HCT116 (cell line): Measurements from ENCODE around the gene RAPGEF2. TPM values are rescaled to one million over a fixed set of nuclear protein-coding genes. Genes with fewer than 3 reads are reported as not detected.

Experiments
- ATAC-seq: fragments of 200-7000 bp; cut with Tn5 transposase; 2 replicates; pipeline ENCODE4 v1.9.1; 2020; ENCODE audit warnings: mild to moderate bottlenecking, moderate library complexity
- BruUV-seq: library from RNA; stranded (reverse); fragments of 400-500 nt; replicated peaks from 2 replicates; lab custom pipeline; 2021; lab: Mats Ljungman, UMichigan
- CTCF ChIA-PET: fragments of 300-600 bp; sonication (Branson Sonifier 250); formaldehyde crosslinking; loops from one replicate; lab custom pipeline; 2021; ENCODE audit warnings: antibody characterized with exemption; lab: Charles Lee
- POLR2A ChIA-PET: fragments of 300-600, 350-600 bp; sonication (Branson Sonifier 250); formaldehyde crosslinking; loops from one replicate; lab custom pipeline; 2021; ENCODE audit warnings: antibody characterized with exemption; lab: Charles Lee
- RAD21 ChIA-PET, 2 experiments: fragments of 300-600 bp; sonication (Branson Sonifier 250); formaldehyde crosslinking; loops; one replicate each; lab custom pipeline; 2023; ENCODE audit warnings: low total read pairs in 2 of 2; ENCODE audit not compliant: uncharacterized antibody in 2 of 2, unreplicated experiment in 2 of 2, low non-redundant PET in 1 of 2; lab: Charles Lee
- DNase-seq: peaks from one replicate; pipeline ENCODE4 v3.0.0-alpha.2; 2010; ENCODE audit warnings: low read depth, low spot score
- H2AFZ ChIP-seq: fragments of 200-600 bp; shearing (Covaris generic), sonication (generic); 2 replicates; pipeline ENCODE4 v1.6.1; 2017; ENCODE audit warnings: low read depth, mixed run types, mixed read lengths, antibody characterized with exemption, low read length; ENCODE audit not compliant: poor library complexity, severe bottlenecking
- H3K27ac ChIP-seq: 2 replicates; pipeline ENCODE4 v1.5.1; 2012; ENCODE audit warnings: low read depth, low read length
- H3K27me3 ChIP-seq: fragments of 200-600 bp; sonication (generic); 2 replicates; pipeline ENCODE4 v1.6.1; 2016; ENCODE audit warnings: mixed run types, low read length, mixed read lengths; ENCODE audit not compliant: insufficient read depth
- H3K36me3 ChIP-seq, 2 experiments: fragments of 200-500 bp in 1 of 2; fragments of 200-600 bp in 1 of 2; sonication (Bioruptor generic) in 1 of 2; sonication (generic) in 1 of 2; 2 replicates each; pipeline versions ENCODE4 v1.5.1 to v1.6.1; 2014 to 2016; ENCODE audit warnings: low read length in 2 of 2, inconsistent platforms in 1 of 2, mixed read lengths in 1 of 2, mixed run types in 1 of 2; ENCODE audit not compliant: insufficient read depth in 2 of 2, control insufficient read depth in 1 of 2
- H3K4me1 ChIP-seq, 2 experiments: fragments of 200-600 bp in 1 of 2; sonication (generic) in 1 of 2; 2 replicates each; pipeline versions ENCODE4 v1.5.1 to v1.6.1; 2012 to 2017; ENCODE audit warnings: low read length in 2 of 2, inconsistent platforms in 1 of 2, mild to moderate bottlenecking in 1 of 2, mixed read lengths in 1 of 2, mixed run types in 1 of 2, moderate library complexity in 1 of 2; ENCODE audit not compliant: insufficient read depth in 2 of 2, control insufficient read depth in 1 of 2
- H3K4me2 ChIP-seq: fragments of 200-600 bp; sonication (generic); 2 replicates; pipeline ENCODE4 v1.6.1; 2017; ENCODE audit warnings: mixed run types, low read length, mixed read lengths
- H3K4me3 ChIP-seq, 2 experiments: fragments of 200-600 bp in 1 of 2; sonication (generic) in 1 of 2; replicated peaks in 1 of 2; 2 replicates each; pipeline ENCODE4 v1.5.1; 2011 to 2016; ENCODE audit warnings: low read length in 2 of 2, control low read depth in 1 of 2, low read depth in 1 of 2, mild to moderate bottlenecking in 1 of 2, mixed read lengths in 1 of 2, mixed run types in 1 of 2
- H3K79me2 ChIP-seq: fragments of 200-600 bp; sonication (generic); 2 replicates; pipeline ENCODE4 v1.6.1; 2017; ENCODE audit warnings: mild to moderate bottlenecking, mixed run types, low read length, moderate library complexity, mixed read lengths; ENCODE audit not compliant: insufficient read depth
- H3K9ac ChIP-seq: fragments of 200-600 bp; sonication (generic); 2 replicates; pipeline ENCODE4 v1.6.1; 2016; ENCODE audit warnings: low read length, mixed read lengths
- H3K9me2 ChIP-seq: fragments of 200-600 bp; sonication (generic), shearing (Covaris generic); 2 replicates; pipeline ENCODE4 v1.6.1; 2017; ENCODE audit warnings: mixed run types, mild to moderate bottlenecking, moderate library complexity; ENCODE audit not compliant: insufficient read depth
- H3K9me3 ChIP-seq, 2 experiments: fragments of 200-500 bp in 1 of 2; fragments of 200-600 bp in 1 of 2; sonication (Bioruptor generic) in 1 of 2; sonication (generic) in 1 of 2; 2 replicates each; pipeline ENCODE4 v1.6.1; 2014 to 2017; ENCODE audit warnings: low read length in 2 of 2, mixed read lengths in 2 of 2, inconsistent platforms in 1 of 2, low read depth in 1 of 2, mild to moderate bottlenecking in 1 of 2, mixed run types in 1 of 2, moderate library complexity in 1 of 2; ENCODE audit not compliant: control insufficient read depth in 1 of 2, insufficient read depth in 1 of 2
- H4K20me1 ChIP-seq: fragments of 200-600 bp; sonication (generic), shearing (Covaris generic); 2 replicates; pipeline ENCODE4 v1.6.1; 2017; ENCODE audit warnings: mixed run types, mild to moderate bottlenecking, moderate library complexity; ENCODE audit not compliant: insufficient read depth
- CEBPB ChIP-seq: IDR thresholded peaks from 2 replicates; pipeline ENCODE4 v1.6.1; 2012; ENCODE audit warnings: low read depth
- EZH2 ChIP-seq: fragments of 200-600 bp; sonication (generic); IDR thresholded peaks from 2 replicates; pipeline ENCODE4 v1.6.1; 2017; ENCODE audit warnings: antibody characterized with exemption, mixed run types
- EZH2phosphoT487 ChIP-seq: fragments of 200-600 bp; IDR thresholded peaks from 2 replicates; pipeline ENCODE4 v1.6.1; 2018; ENCODE audit warnings: antibody characterized with exemption, borderline replicate concordance
- JUND ChIP-seq: IDR thresholded peaks from 2 replicates; pipeline ENCODE4 v1.6.1; 2012
- POLR2A ChIP-seq: IDR thresholded peaks from 2 replicates; pipeline ENCODE4 v1.7.0; 2011; ENCODE audit warnings: borderline replicate concordance; ENCODE audit not compliant: insufficient read depth, insufficient read length; ENCODE audit errors: extremely low read depth
- REST ChIP-seq: IDR thresholded peaks from 2 replicates; pipeline ENCODE4 v1.6.1; 2012; ENCODE audit warnings: low read depth
- TCF7L2 ChIP-seq: IDR thresholded peaks from 2 replicates; pipeline ENCODE4 v1.7.0; 2011; ENCODE audit warnings: borderline replicate concordance, inconsistent platforms; ENCODE audit not compliant: insufficient read depth, insufficient read length; ENCODE audit errors: extremely low read depth
- ZBTB33 ChIP-seq: IDR thresholded peaks from 2 replicates; pipeline ENCODE4 v1.6.1; 2011; ENCODE audit warnings: mild to moderate bottlenecking, low read length, moderate library complexity; ENCODE audit not compliant: insufficient replicate concordance; ENCODE audit errors: extremely low read depth
- intact Hi-C: fragments of 100-400 bp; cut with micrococcal nuclease; formaldehyde crosslinking; loops from 2 replicates; pipeline ENCODE4 v1.10.0; 2022
- total RNA-seq: library from RNA; stranded (reverse); gene quantifications from one replicate; pipeline ENCODE4 v1.2.1, GENCODE V29; 2021; ENCODE audit not compliant: unreplicated experiment

Gene RAPGEF2
- total RNA-seq, 1 experiment from 2014 or later: 21.2 TPM

DNA sequence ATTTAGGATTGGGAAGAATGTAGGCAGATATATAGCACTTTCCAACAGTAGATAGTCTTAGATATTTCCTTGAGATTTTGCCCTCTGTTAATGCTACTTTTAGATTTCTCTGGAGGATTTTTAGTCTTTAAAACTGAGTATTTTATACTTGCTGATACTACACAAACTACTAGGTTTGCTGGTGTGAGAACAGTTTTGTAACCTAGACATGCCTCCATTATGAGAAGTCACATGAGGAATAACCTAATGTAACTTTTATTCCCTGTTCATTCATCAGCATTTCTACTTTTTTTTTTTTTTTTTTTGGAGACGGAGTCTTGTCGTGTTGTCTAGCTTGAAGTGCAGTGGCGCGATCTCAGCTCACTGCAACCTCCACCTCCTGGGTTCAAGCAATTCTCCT is 137.2 kb downstream of the RAPGEF2 start:
- CTCF ChIA-PET: no interaction called here

More for the DNA sequence above, 137.2 kb downstream of the RAPGEF2 start:
- Histone ChIP-seq H3K4me1 (no peaks in the 10 kb centered on the region), H3K36me3 (no peaks in the 10 kb centered on the region), H3K9me2 (no peaks in the 10 kb centered on the region), H3K4me2 (no peak overlapping the region), H3K9me3 (no peaks in the 10 kb centered on the region), H3K27me3 (no peaks in the 10 kb centered on the region)
- intact Hi-C loops: no loop called here
- BruUV-seq: no TSS peak
- RAD21 ChIA-PET: no interaction called here
- ATAC-seq: no peak
- TF ChIP-seq EZH2phosphoT487: no peak
- no peak for TF ChIP-seq JUND
- TF ChIP-seq CEBPB: no peak
- no peak for TF ChIP-seq ZBTB33
- TF ChIP-seq EZH2: no peak
- TF ChIP-seq REST: no peak
- no peak for TF ChIP-seq POLR2A
- TF ChIP-seq TCF7L2: no peak
- TF ChIP-seq, all 23 proteins: peak for 0
- Histone ChIP-seq H3K79me2 (no peaks in the 10 kb centered on the region), H2AFZ (no peak overlapping the region), H3K9ac (no peak overlapping the region), H3K27ac (no peak overlapping the region), H4K20me1 (no peaks in the 10 kb centered on the region), H3K4me3 (no peak overlapping the region)
- POLR2A ChIA-PET: interaction anchor here (0.7 kb wide), 1 partner anchor 71 kb away, joined by 4 read pairs; no protein-coding TSS in a partner anchor
- no peak for DNase-seq
